GM18858 (cell line): Measurements from ENCODE around the gene CHD6.
"Not testable (repeated sequence)": the region's sequence is repeated elsewhere in the genome, so short reads cannot be mapped to it uniquely, and the experiment has no call there.

ENCODE experiments used
- ATAC-seq: cut with Tn5 transposase; IDR thresholded peaks from one replicate; pipeline ENCODE4 v1.9.1; 2021; ENCODE audit not compliant: unreplicated experiment

CHD6 gene

GRCh38 chr20:41544472-41544871 lies 73.7 kb downstream of the CHD6 start:
- no peak for ATAC-seq

- ATAC-seq = no peak
These were observed 77.3 kb downstream of the CHD6 start for GRCh38 chr20:41540918-41541317.

GRCh38 chr20:41540459-41540858 lies 77.7 kb downstream of the CHD6 start:
- no peak for ATAC-seq

- ATAC-seq = no peak
These were observed 79.2 kb downstream of the CHD6 start for GRCh38 chr20:41538810-41539596.

DNA sequence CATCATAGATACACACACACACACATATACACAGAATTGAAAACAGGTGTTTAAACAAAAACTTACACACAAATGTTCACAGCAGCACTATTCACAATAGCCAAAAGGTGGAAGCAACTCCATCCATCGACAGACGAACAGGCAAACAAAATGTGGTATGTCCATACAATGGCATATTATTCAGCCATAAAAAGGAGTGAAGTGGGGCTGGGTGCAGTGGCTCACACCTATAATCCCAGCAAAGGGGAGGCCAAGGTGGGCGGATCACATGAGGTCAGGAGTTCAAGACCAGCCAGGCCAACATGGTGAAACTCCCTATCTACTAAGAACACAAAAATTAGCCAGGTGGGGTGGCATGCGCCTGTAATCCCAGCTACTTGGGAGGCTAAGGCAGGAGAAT lies 80.3 kb downstream of the CHD6 start:
- no peak for ATAC-seq

GRCh38 chr20:41535551-41535950 lies 82.6 kb downstream of the CHD6 start:
- ATAC-seq = not testable (repeated sequence)

DNA sequence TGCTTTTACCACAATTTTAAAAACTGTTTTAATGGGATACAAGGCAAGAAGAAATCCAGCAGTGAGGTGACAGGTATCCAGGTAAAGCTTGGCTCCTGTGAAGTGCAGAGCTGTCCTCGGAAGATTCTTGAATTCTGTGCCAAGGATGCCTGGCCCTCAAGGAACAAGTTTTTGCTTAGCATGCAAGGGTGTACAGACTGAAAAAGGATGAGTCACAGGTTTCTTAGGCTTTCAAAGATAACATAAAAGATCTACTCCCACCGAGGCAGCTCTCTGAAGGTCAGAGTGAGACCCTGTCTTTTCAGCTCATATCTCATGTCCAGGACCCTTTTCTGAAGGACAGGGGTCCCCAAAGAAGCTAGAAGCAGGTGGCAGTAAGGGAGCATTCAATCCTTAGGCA lies 83.3 kb downstream of the CHD6 start:
- no peak for ATAC-seq

- no peak for ATAC-seq
These were observed 84.0 kb downstream of the CHD6 start for GRCh38 chr20:41534170-41534569.

GRCh38 chr20:41533537-41534136 lies 84.5 kb downstream of the CHD6 start:
- no peak for ATAC-seq

GRCh38 chr20:41532935-41533334 lies 85.2 kb downstream of the CHD6 start:
- ATAC-seq = no peak

- no peak for ATAC-seq
These were observed 86.5 kb downstream of the CHD6 start for GRCh38 chr20:41531518-41532275.

DNA sequence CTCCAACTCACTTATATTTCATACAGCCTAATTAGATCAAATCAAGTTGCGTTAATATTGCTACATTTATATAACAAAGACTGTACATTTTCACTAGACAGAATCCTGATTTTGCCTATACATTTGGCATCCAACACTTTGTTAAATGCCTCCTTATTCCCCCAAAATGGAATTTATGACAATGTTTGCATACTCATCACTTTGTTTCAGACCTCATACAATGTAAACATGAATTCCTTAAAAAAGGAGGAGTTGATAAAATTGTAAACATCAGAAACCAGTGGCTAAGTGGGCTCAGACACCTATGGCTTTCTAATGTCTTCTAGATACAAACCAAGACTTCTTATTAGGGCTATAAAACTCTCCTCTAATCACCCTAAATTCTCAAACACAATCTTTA lies 87.3 kb downstream of the CHD6 start:
- ATAC-seq = no peak

- no peak for ATAC-seq
These were observed 91.8 kb downstream of the CHD6 start for GRCh38 chr20:41526327-41526726.

GRCh38 chr20:41524980-41525613 lies 93.1 kb downstream of the CHD6 start:
- no peak for ATAC-seq

DNA sequence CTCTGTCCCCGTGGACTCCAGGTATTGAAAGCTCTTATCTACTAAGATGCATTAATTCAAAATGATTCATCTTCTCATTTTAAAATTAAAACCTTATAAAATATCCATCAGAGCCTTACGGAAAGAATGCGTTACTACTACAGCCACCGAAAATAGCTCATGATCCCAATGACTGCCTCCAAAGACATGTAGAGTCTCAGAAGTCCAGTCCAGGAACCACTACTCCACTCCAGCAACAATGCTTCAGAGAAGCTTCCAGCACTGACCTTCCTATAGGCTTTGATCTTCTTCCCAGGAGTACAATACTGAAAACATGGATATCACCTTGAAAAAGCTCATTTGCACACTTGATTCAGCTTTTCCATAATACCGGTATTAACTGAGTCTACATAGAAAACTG lies 94.3 kb downstream of the CHD6 start:
- ATAC-seq = no peak

DNA sequence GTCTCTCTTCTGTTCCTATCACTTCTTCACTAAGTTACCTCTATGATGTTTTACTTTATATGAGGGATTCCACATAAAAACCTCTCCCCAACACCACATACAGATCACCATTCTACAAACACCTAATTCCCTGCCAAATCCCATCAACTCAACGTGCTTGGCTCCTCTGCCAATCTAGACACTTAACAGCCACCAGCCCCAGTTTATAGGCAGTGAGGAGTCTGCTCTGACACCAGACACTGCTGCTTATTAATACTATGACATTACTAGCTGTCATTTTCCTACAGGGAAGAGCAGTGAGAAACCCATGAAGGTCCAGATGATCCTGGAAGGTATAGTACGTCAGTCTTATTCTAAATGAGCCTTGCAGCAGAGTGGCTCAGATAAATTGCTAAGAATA lies 104.3 kb downstream of the CHD6 start:
- ATAC-seq = no peak

DNA sequence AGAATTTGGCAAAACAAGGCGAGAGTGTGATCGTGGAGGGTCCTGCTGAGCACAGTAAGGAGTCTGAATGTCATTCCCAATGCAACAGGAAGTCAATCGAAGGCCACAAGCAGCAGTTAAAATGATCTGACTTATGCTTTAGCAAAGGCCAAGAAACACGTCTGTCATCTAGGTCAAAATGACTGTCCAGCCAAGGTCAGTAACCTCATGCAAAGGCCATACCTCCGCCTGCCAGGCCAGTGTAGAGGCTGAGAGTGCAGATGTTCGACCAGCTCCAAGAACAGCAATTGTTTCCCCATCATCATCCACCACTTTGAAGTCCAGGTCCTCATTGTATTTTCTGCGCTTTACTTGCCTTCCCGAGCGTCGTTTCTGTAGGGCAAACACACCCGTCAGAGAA lies 105.6 kb downstream of the CHD6 start:
- ATAC-seq = no peak

DNA sequence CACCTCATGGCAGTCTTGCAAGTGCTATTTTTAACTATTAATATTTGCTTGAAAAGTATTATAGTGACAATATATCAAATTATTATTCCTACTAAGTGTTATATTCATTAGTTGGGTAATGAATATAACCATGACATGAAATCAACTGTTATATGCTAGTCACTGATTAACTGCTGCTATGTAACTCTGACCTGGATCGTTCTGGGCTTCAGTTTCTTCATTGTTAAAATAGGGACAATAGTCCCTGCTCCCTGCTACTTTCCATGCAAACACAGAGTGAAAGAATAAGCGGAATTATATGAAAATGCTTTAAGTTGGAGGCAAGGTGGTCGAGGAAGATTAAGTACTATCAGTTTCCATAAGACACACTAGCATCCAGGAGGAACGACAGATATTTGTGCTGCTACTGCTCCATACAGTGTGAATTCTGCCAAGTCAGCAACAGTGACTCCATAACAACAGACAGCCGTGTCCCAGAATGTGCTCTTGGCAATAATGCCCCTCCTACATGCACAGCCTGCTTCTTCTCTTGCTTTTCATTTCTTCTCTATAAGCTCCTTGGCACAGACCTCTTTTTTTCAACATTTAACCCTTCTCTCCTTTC lies 107.2 kb downstream of the CHD6 start:
- no peak for ATAC-seq

- ATAC-seq = no peak
These were observed 108.0 kb downstream of the CHD6 start for GRCh38 chr20:41510224-41510623.

GRCh38 chr20:41509316-41510200 lies 108.6 kb downstream of the CHD6 start:
- no peak for ATAC-seq
